Ascending aorta (tissue), 2 donors: Measurements from ENCODE around the gene BEST1. TPM values are rescaled to one million over a fixed set of nuclear protein-coding genes. Genes with fewer than 3 reads are reported as not detected.
"Not testable (repeated sequence)": the region's sequence is repeated elsewhere in the genome, so short reads cannot be mapped to it uniquely, and the experiment has no call there.

Source experiments
- DNase-seq, 2 donors: peaks; one replicate each; pipeline ENCODE4 v3.0.0-alpha.2; 2019; ENCODE audit warnings: low spot score in 2 of 2
- H3K27ac ChIP-seq, 2 donors: fragments of 200-600 bp; sonication (generic); one replicate each; pipeline ENCODE4 v1.5.1; 2016 to 2017; ENCODE audit warnings: mild to moderate bottlenecking in 1 of 2
- H3K27me3 ChIP-seq: fragments of 200-600 bp; sonication (generic); one replicate; pipeline ENCODE4 v1.5.1; 2017
- H3K36me3 ChIP-seq, 2 donors: fragments of 200-600 bp; sonication (generic); one replicate each; pipeline ENCODE4 v1.5.1; 2016
- H3K4me1 ChIP-seq, 2 donors: fragments of 200-600 bp; sonication (generic); one replicate each; pipeline ENCODE4 v1.5.1; 2016 to 2017; ENCODE audit warnings: mild to moderate bottlenecking in 1 of 2
- H3K4me3 ChIP-seq, 2 donors: fragments of 200-600 bp; sonication (generic); one replicate each; pipeline ENCODE4 v1.5.1; 2016 to 2017; ENCODE audit warnings: mild to moderate bottlenecking in 1 of 2
- H3K9me3 ChIP-seq, 2 donors: fragments of 200-600 bp; sonication (generic); one replicate each; pipeline ENCODE4 v1.5.1; 2016
- CTCF ChIP-seq, 3 experiments: fragments of 200-600 bp in 2 of 3; fragments of 450-650 bp in 1 of 3; sonication (generic) in 2 of 3; IDR thresholded peaks; one replicate each; pipeline ENCODE4 v1.5.1; 2016 to 2019; ENCODE audit warnings: antibody characterized with exemption in 3 of 3, mild to moderate bottlenecking in 1 of 3, moderate library complexity in 1 of 3
- intact Hi-C: fragments of 100-400 bp; cut with DNase I; formaldehyde crosslinking; loops from one replicate; pipeline ENCODE4 v1.15.1; 2023
- total RNA-seq: library from RNA; depleted of rRNA; stranded (reverse); fragments of >200 nt; gene quantifications from one replicate; pipeline ENCODE4 v1.1.0, GENCODE V29; 2016

The BEST1 gene
- total RNA-seq, 1 donor from 2014 or later, result 30.9 TPM

- TF ChIP-seq CTCF (IDR thresholded peaks at IDR 0.05), result no peak
- no peak for DNase-seq
- H3K4me1 ChIP-seq, result peaks cover 0 to 18% of the 10 kb centered on the region in 2 donors
- H3K9me3 ChIP-seq, result no peaks in the 10 kb centered on the region
- intact Hi-C loops, result no loop called here
- H3K36me3 ChIP-seq, result no peaks in the 10 kb centered on the region
- no peak overlapping the region for H3K27ac ChIP-seq
- no peaks in the 10 kb centered on the region for H3K27me3 ChIP-seq
- no peak overlapping the region for H3K4me3 ChIP-seq
Measured at GRCh38 chr11:61952882-61953281, 2.7 kb downstream of the BEST1 start.

GRCh38 chr11:61953632-61954031, 3.5 kb downstream of the BEST1 start:
- H3K9me3 ChIP-seq, H3K27ac ChIP-seq, H3K36me3 ChIP-seq, DNase-seq, H3K27me3 ChIP-seq, intact Hi-C loops, H3K4me3 ChIP-seq: not testable (repeated sequence)
- H3K4me1 ChIP-seq, result peaks cover 0 to 18% of the 10 kb centered on the region in 2 donors

GRCh38 chr11:61954106-61954850, 4.1 kb downstream of the BEST1 start:
- Histone ChIP-seq H3K27me3 (no peaks in the 10 kb centered on the region), H3K4me1 (peaks cover 0 to 16% of the 10 kb centered on the region in 2 donors), H3K9me3 (no peaks in the 10 kb centered on the region), H3K27ac (peak overlapping the region; percentile 41 to 44), H3K36me3 (no peaks in the 10 kb centered on the region), H3K4me3 (peak overlapping the region; percentile 48 to 59)
- intact Hi-C loops, result no loop called here
- no peak for TF ChIP-seq CTCF (IDR thresholded peaks at IDR 0.05)
- DNase-seq, result no peak

GRCh38 chr11:61954851-61955421, 4.8 kb downstream of the BEST1 start:
- peak overlapping the region; percentile 41 to 44 for H3K27ac ChIP-seq
- intact Hi-C loops, result no loop called here

GRCh38 chr11:61955422-61956135, 5.4 kb downstream of the BEST1 start:
- DNase-seq, result peak in 1 of 2 donors; percentile 65
- H3K36me3 ChIP-seq, result no peaks in the 10 kb centered on the region
- peak in 1 of 3 experiments; percentile 1 for TF ChIP-seq CTCF (IDR thresholded peaks at IDR 0.05)
- intact Hi-C loops, result no loop called here
- peak overlapping the region; percentile 48 to 59 for H3K4me3 ChIP-seq
- H3K4me1 ChIP-seq, result peaks cover 0 to 7% of the 10 kb centered on the region in 2 donors
- no peaks in the 10 kb centered on the region for H3K27me3 ChIP-seq
- H3K9me3 ChIP-seq, result no peaks in the 10 kb centered on the region
- H3K27ac ChIP-seq, result peak overlapping the region; percentile 41 to 44

More at GRCh38 chr11:61954851-61955421, 4.8 kb downstream of the BEST1 start:
- H3K36me3 ChIP-seq, result no peaks in the 10 kb centered on the region
- no peaks in the 10 kb centered on the region for H3K27me3 ChIP-seq
- TF ChIP-seq CTCF (IDR thresholded peaks at IDR 0.05), result peak in 2 of 3 experiments; percentile 15 to 26
- H3K9me3 ChIP-seq, result no peaks in the 10 kb centered on the region
- H3K4me1 ChIP-seq, result peaks cover 0 to 9% of the 10 kb centered on the region in 2 donors
- peak in 1 of 2 donors; percentile 85 for DNase-seq
- H3K4me3 ChIP-seq, result peak overlapping the region; percentile 48 to 59
